HG03565 (cell line): ENCODE data around the gene C1QL1.
A peak's percentile ranks its signal among the peaks of the same experiment; 100 is the strongest.
"Not testable (repeated sequence)": the region's sequence is repeated elsewhere in the genome, so short reads cannot be mapped to it uniquely, and the experiment has no call there.

Source experiments
- ATAC-seq: cut with Tn5 transposase; IDR thresholded peaks from one replicate; pipeline ENCODE4 v1.9.1; 2021; ENCODE audit warnings: mild to moderate bottlenecking, moderate library complexity; ENCODE audit not compliant: unreplicated experiment

The C1QL1 gene

GRCh38 chr17:44965481-44966234 is 2.4 kb downstream of the C1QL1 start:
- ATAC-seq, result no peak

GRCh38 chr17:44961921-44962350 is 6.2 kb downstream of the C1QL1 start:
- no peak for ATAC-seq

GRCh38 chr17:44960691-44961090 is 7.4 kb downstream of the C1QL1 start:
- ATAC-seq, result no peak

GRCh38 chr17:44959821-44960531 is 8.1 kb downstream of the C1QL1 start:
- ATAC-seq, result no peak

DNA sequence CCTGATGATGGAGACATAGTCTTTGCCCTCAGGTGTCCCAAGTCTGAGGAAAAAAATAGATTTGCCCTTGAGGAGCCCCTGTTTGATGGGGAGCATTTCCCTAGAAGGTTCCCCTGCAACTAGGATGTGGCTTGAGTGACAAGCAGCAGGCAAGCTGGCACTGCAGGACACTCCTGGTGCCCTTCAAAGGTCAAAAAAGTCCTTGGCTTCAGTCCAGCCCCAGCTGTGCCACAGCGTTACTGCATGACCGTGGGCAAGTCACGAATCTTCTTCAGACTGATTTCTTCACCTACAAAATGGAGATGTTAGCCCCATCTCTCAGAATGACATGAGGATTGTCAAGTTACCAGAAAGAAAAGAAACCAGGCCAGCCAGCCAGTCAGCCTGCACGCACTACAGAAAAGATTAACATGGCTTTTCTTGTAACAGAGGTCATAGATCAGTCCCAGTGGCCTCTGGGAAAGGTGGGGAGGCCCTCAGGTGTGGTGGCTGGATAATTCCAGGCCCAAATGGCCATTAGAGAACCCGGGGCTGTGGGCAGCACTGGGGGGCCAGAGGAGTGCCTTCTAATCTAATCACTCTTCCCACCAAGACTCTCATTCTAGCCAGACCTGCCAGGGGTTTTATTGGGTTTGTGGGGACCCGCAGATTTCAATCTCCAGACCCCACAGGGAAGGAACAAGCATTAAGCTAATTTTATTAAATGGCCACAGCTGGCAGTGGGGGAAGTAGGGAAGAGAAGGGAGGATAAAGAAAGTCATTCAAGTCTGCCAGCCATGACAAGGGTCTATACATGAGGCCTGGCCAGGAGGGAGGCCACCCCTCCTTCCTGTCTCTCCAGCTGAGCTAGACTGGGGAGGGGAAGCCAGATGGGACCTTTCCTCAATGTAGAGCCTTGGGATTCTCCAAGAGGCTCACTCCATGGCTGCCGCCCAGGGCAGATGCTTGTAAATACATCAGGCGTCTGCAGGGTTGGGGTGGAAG is 10.8 kb downstream of the C1QL1 start:
- ATAC-seq, result no peak

- ATAC-seq, result no peak
Observed at GRCh38 chr17:44955674-44956425, 12.3 kb downstream of the C1QL1 start.

GRCh38 chr17:44952946-44953475 is 15.1 kb downstream of the C1QL1 start:
- ATAC-seq, result no peak

DNA sequence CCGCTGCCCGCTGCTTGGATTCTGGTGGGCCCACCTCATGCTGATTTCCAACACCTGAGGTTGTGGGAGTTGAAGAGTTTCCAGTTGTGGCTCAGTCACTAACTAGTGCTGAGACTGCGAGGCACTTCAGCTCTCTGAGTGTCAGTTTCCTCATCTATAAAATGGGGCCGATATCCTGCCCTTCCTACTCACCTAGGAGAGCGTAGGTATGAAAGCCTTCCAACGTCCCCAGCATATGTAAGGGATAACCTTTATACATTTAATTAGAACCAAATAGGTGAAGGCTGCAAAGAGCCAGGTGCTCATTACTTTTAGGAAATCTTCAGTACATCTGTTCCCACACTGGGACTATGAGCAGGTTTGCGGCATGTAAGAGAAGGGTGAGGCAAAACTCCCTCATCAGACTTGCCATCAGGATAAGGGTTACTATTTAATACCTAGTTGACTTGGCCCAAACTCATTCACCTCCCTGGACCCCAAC is 19.7 kb downstream of the C1QL1 start:
- ATAC-seq, result no peak

DNA sequence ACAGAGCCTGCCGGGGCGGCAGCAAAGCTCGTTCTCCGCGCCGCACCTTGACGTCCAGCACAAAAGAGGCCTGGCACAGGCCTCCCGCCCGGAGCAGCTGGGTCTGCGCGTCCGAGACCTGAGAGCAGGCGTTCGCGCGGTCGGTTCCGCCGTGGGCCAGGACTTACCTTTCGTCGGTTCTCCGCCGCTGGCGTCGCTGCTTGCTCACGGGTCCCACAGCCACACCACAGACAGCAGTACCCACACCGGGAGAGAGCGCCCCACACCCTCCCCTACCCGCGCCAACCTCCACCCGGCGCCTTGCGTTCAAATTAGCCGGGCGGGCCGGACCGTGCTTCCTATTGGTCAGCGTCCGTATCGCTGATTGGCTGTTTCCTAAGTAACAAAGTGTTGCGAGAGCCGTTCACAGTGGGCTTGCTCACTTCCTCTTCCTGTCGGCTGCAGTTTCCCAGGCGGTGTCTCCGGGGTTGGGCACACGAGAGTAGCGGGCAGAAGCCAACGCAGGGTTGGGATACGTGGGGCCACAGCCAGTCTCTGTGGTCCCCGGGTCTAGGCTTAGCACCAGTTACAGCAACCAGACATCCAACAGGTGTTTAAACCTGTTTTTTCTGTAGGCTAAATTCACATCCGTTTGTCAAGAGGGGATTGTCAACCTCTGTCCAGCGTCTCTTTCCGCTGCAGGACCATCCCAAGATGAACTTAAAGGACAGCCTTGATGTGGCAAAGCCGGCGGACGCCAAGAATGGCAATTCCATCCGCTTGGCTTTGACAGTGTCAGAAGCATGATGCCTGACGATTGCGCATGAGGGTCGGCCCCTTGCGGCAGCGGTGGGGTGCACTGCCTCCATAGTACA is 20.4 kb downstream of the C1QL1 start, which contains the start of gene KIF18B:
Gene KIF18B, minus strand, starts transcription at position 313 of the 854 bp plus-strand sequence. CDS start 11,429 bp downstream, outside the sequence.
- ATAC-seq, result peak; percentile 82

DNA sequence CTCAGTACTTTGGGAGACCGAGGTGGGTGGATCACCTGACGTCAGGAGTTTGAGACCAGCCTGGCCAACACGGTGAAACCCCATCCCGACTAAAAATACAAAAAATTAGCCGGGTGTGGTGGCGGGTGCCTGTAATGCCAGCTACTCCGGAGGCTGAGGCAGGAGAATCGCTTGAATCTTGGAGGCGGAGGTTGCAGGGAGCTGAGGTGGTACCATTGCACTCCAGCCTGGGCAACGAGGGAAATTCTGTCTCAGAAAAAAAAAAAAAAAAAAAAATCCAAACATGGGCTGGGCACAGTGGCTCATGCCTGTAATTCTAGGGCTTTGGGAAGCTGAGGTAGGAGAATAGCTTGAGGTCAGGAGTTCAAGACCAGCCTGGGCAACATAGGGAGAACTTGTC is 22.5 kb downstream of the C1QL1 start:
- ATAC-seq, result not testable (repeated sequence)

- ATAC-seq, result no peak
Observed at GRCh38 chr17:44942456-44942855, 25.6 kb downstream of the C1QL1 start.

- no peak for ATAC-seq
Observed at GRCh38 chr17:44941712-44942331, 26.3 kb downstream of the C1QL1 start.

DNA sequence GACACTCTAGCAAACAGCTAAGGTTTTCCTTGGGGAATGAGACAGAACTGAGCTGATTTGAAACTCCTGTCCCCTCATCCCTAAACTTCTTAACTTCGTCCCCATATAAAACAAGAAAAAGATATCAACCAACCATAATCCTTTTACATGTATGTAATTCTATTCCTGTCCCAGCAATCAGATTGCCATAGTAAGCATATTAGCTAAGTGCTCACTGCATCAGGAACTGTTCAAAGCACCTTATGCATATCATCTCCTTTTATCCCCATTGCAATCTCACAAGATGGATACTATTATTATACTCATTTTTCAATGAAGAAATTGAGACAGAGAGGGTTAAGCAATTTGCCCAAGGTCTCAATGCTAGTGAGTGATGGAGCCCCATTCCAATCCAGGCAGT is 27.3 kb downstream of the C1QL1 start:
- no peak for ATAC-seq

GRCh38 chr17:44940317-44940716 is 27.8 kb downstream of the C1QL1 start:
- ATAC-seq, result no peak

GRCh38 chr17:44935116-44935515 is 33.0 kb downstream of the C1QL1 start:
- no peak for ATAC-seq

DNA sequence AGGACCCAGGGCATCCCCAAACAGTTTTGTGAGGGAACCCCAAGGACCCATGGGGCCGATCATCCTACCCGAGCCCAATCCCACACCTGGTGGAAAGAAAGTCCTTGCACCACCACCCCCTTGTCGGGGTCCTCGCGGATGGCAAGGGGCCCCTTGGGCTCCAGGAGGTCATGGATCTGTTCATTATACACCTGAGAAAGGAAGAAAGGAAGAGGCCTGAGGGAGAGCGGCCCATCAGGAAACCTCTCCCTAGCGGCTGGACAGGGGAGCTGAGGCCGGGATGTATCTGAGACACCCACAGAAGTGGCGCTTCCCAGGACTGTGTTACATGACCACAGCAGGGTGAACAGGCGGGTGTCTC is 33.4 kb downstream of the C1QL1 start:
- no peak for ATAC-seq

- no peak for ATAC-seq
Observed at GRCh38 chr17:44933824-44934744, 34.0 kb downstream of the C1QL1 start.

DNA sequence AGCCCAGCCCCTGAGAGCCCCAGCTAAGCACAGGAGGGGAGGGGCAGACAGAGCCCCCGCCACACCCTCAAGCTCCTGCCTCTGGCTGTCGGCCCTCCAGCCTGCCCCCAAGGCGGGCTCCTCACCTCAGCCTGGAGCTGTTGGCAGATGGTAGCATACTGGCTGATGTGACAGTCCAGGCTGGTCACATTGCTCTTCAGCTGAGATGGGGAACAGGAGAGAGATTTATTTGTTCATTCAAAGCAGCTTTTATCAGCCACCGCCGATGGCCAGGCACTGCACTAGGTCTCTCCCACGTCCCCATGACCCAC is 35.4 kb downstream of the C1QL1 start:
- no peak for ATAC-seq
